ENCODE data around the gene ITGA7. TPM values are rescaled to one million over a fixed set of nuclear protein-coding genes. Genes with fewer than 3 reads are reported as not detected.

Gene ITGA7
- total and polyA plus RNA-seq, 2 of the 8 experiments (the other 6 are each of a cell fraction or from before 2014, with no cell fraction given), result 57.6 to 86.1 TPM

DNA sequence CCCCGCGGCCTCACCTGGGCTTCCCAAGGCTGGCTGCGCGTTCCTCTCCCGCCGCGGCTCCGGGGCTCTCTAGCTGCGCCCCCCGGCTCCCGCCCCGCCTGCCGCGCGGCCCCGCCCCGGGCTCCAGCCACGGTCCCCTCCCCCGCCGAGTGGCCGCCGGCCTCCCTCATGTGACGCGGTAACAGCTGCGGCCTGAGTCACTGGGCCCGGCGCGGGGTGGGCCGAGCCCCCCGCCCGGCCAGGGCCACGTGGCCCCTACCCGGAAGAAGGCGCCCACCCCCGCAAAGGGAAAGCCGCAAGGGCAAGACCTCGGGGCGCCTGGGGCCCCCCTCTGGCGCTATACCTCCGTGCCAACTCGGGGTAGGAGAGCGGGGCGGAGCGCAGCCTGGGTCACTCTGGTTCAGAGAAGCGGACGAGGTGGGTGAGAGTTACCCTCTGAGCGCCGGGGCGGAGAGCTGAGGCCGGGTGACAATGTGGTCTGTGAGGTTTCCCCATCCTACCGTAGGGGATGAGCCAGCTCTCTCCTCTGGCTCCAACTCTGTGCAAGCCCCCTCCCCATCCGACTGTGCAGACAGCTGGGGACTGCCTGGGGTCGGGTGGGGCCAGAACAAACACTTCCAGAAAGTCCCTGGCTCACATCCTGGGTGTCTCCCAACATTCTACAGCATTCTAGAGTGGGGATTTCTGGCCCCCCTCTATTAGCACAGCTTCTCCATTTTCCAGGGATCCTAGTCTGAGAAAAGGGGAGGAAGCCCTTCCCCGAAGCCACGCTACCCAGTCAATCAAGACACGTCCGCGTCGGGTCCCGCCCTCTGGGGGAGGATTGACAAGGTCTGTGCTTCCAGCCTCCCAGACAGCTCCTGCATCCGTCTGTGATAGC, 21.5 kb upstream of the ITGA7 start, which contains the start of gene CD63 (continued):
- TF ChIP-seq CHD7 (IDR thresholded peaks at IDR 0.05; ENCODE audit: insufficient replicate concordance, low read length) (no peak), ATF2 (IDR thresholded peaks at IDR 0.05; ENCODE audit: low read length) (0 out of 2 replicates have a peak, but pooled peaks have one; percentile 48), CEBPB (IDR thresholded peaks at IDR 0.05; ENCODE audit: low read depth, low read length) (no peak), SIN3A (conservative IDR thresholded peaks at IDR 0.05 in 1 of 2, IDR thresholded peaks at IDR 0.05 in 1 of 2; ENCODE audit: low read depth in 1 of 2, low read length in 2 of 2) (peak; percentile 78; a peak in 3 of 4 replicates), KDM4A (IDR thresholded peaks at IDR 0.05; ENCODE audit: low read depth, low read length, severe bottlenecking) (peak; percentile 50), POU5F1 (IDR thresholded peaks at IDR 0.05; ENCODE audit: low read depth, low read length) (no peak)
- TF ChIP-seq, protein P1, sequence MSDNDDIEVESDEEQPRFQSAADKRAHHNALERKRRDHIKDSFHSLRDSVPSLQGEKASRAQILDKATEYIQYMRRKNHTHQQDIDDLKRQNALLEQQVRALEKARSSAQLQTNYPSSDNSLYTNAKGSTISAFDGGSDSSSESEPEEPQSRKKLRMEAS (IDR thresholded peaks at IDR 0.05), result peak; percentile 82
